Measurements from ENCODE around the gene CHAMP1.

DNA sequence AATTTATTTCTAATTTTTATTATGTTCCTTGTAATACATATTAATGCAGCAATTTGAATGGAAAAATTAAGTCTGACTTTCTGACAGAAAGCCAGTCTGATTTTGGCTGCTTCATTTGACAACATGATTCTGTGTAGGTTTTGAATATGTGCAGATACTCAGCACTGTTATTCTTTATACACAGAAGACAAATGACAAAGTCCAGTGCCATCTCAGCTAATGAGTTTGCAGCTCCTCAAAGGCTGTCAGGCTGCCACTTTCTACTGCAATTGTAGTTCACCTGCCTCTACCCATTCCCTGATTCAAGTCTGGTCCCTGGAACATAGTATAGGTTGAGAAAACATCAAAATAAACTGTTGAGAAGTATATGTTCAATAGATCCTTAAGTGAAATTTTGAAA, 2.9 kb upstream of the CHAMP1 start:
- TF ChIP-seq ZNF565 (CRISPR knock-in tag; conservative IDR thresholded peaks at IDR 0.05; ENCODE audit: low read depth) (no peak), GLIS3 (CRISPR knock-in tag; IDR thresholded peaks at IDR 0.05) (no peak), ZNF8 (CRISPR knock-in tag; IDR thresholded peaks at IDR 0.05) (no peak), ZNF70 (CRISPR knock-in tag; IDR thresholded peaks at IDR 0.05) (no peak), ZFP30 (CRISPR knock-in tag; IDR thresholded peaks at IDR 0.05) (no peak), TOX (CRISPR knock-in tag; IDR thresholded peaks at IDR 0.05; ENCODE audit: borderline replicate concordance) (no peak), SNAI2 (CRISPR knock-in tag; IDR thresholded peaks at IDR 0.05) (no peak), ARNTL (CRISPR knock-in tag; IDR thresholded peaks at IDR 0.05; ENCODE audit: borderline replicate concordance, low read depth) (no peak), BACH2 (CRISPR knock-in tag; IDR thresholded peaks at IDR 0.05; ENCODE audit: borderline replicate concordance) (no peak)
- TF ChIP-seq, protein P1, sequence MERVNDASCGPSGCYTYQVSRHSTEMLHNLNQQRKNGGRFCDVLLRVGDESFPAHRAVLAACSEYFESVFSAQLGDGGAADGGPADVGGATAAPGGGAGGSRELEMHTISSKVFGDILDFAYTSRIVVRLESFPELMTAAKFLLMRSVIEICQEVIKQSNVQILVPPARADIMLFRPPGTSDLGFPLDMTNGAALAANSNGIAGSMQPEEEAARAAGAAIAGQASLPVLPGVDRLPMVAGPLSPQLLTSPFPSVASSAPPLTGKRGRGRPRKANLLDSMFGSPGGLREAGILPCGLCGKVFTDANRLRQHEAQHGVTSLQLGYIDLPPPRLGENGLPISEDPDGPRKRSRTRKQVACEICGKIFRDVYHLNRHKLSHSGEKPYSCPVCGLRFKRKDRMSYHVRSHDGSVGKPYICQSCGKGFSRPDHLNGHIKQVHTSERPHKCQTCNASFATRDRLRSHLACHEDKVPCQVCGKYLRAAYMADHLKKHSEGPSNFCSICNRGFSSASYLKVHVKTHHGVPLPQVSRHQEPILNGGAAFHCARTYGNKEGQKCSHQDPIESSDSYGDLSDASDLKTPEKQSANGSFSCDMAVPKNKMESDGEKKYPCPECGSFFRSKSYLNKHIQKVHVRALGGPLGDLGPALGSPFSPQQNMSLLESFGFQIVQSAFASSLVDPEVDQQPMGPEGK (CRISPR knock-in tag; IDR thresholded peaks at IDR 0.05; ENCODE audit: borderline replicate concordance): no peak
- TF ChIP-seq, protein P2, sequence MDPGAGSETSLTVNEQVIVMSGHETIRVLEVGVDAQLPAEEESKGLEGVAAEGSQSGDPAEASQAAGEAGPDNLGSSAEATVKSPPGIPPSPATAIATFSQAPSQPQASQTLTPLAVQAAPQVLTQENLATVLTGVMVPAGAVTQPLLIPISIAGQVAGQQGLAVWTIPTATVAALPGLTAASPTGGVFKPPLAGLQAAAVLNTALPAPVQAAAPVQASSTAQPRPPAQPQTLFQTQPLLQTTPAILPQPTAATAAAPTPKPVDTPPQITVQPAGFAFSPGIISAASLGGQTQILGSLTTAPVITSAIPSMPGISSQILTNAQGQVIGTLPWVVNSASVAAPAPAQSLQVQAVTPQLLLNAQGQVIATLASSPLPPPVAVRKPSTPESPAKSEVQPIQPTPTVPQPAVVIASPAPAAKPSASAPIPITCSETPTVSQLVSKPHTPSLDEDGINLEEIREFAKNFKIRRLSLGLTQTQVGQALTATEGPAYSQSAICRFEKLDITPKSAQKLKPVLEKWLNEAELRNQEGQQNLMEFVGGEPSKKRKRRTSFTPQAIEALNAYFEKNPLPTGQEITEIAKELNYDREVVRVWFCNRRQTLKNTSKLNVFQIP (CRISPR knock-in tag; IDR thresholded peaks at IDR 0.05; ENCODE audit: borderline replicate concordance, low read depth): no peak
- TF ChIP-seq, protein P3, sequence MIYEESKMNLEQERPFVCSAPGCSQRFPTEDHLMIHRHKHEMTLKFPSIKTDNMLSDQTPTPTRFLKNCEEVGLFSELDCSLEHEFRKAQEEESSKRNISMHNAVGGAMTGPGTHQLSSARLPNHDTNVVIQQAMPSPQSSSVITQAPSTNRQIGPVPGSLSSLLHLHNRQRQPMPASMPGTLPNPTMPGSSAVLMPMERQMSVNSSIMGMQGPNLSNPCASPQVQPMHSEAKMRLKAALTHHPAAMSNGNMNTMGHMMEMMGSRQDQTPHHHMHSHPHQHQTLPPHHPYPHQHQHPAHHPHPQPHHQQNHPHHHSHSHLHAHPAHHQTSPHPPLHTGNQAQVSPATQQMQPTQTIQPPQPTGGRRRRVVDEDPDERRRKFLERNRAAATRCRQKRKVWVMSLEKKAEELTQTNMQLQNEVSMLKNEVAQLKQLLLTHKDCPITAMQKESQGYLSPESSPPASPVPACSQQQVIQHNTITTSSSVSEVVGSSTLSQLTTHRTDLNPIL (CRISPR knock-in tag; IDR thresholded peaks at IDR 0.05; ENCODE audit: low read depth): no peak
